H9 (cell line): Measurements from ENCODE around the gene SMAP1. TPM values are rescaled to one million over a fixed set of nuclear protein-coding genes. Genes with fewer than 3 reads are reported as not detected.

Experiments used
- DNase-seq: peaks from one replicate; pipeline ENCODE4 v3.0.0-alpha.2; 2017
- H2AFZ ChIP-seq: one replicate; pipeline ENCODE4 v1.6.1; 2013; ENCODE audit warnings: mild to moderate bottlenecking, low read length, control low read depth, moderate library complexity
- H2AK5ac ChIP-seq: 2 replicates; pipeline ENCODE4 v1.6.1; 2013; ENCODE audit warnings: low read length, control low read depth, mixed read lengths; ENCODE audit not compliant: insufficient read length
- H2BK120ac ChIP-seq: one replicate; pipeline ENCODE4 v1.6.1; 2013; ENCODE audit warnings: low read depth, mild to moderate bottlenecking, low read length, control low read depth, inconsistent platforms; ENCODE audit not compliant: poor library complexity, severe bottlenecking
- H2BK12ac ChIP-seq: 2 replicates; pipeline ENCODE4 v1.6.1; 2013; ENCODE audit warnings: low read length, control low read depth, mixed read lengths, low read depth; ENCODE audit not compliant: insufficient read length
- H2BK15ac ChIP-seq: 2 replicates; pipeline ENCODE4 v1.6.1; 2013; ENCODE audit warnings: low read depth, low read length, control low read depth
- H2BK20ac ChIP-seq: one replicate; pipeline ENCODE4 v1.6.1; 2013; ENCODE audit warnings: low read depth, mild to moderate bottlenecking, low read length, control low read depth, inconsistent platforms; ENCODE audit not compliant: poor library complexity, severe bottlenecking
- H2BK5ac ChIP-seq: 2 replicates; pipeline ENCODE4 v1.6.1; 2013; ENCODE audit warnings: low read length, control low read depth, mixed read lengths; ENCODE audit not compliant: insufficient read length
- H3K14ac ChIP-seq: 2 replicates; pipeline ENCODE4 v1.6.1; 2013; ENCODE audit warnings: low read length, control low read depth; ENCODE audit not compliant: insufficient read depth
- H3K18ac ChIP-seq: 2 replicates; pipeline ENCODE4 v1.6.1; 2013; ENCODE audit warnings: low read depth, mild to moderate bottlenecking, mixed read lengths, low read length, control low read depth; ENCODE audit not compliant: insufficient read length
- H3K23ac ChIP-seq: 2 replicates; pipeline ENCODE4 v1.6.1; 2013; ENCODE audit warnings: low read length, control low read depth, mixed read lengths, low read depth; ENCODE audit not compliant: insufficient read length
- H3K23me2 ChIP-seq: 2 replicates; pipeline ENCODE4 v1.6.1; 2013; ENCODE audit warnings: low read depth, mild to moderate bottlenecking, mixed read lengths, low read length, control low read depth; ENCODE audit not compliant: insufficient read length, poor library complexity, severe bottlenecking
- H3K27ac ChIP-seq: 2 replicates; pipeline ENCODE4 v1.5.1; 2013; ENCODE audit warnings: low read length, control low read depth, mixed read lengths, low read depth; ENCODE audit not compliant: insufficient read length
- H3K27me3 ChIP-seq: 2 replicates; pipeline ENCODE4 v1.6.1; 2013; ENCODE audit warnings: low read length, control low read depth, inconsistent platforms; ENCODE audit not compliant: insufficient read depth
- H3K4ac ChIP-seq: 2 replicates; pipeline ENCODE4 v1.6.1; 2013; ENCODE audit warnings: low read depth, mild to moderate bottlenecking, control low read depth, inconsistent platforms, low read length, moderate library complexity
- H3K4me1 ChIP-seq: 2 replicates; pipeline ENCODE4 v1.6.1; 2013; ENCODE audit warnings: low read length, control low read depth, inconsistent platforms; ENCODE audit not compliant: insufficient read depth
- H3K4me2 ChIP-seq: 2 replicates; pipeline ENCODE4 v1.6.1; 2013; ENCODE audit warnings: low read length, control low read depth, mixed read lengths; ENCODE audit not compliant: insufficient read length, insufficient read depth
- H3K56ac ChIP-seq: 2 replicates; pipeline ENCODE4 v1.6.1; 2013; ENCODE audit warnings: low read depth, mild to moderate bottlenecking, mixed read lengths, low read length, control low read depth; ENCODE audit not compliant: insufficient read length
- H3K79me1 ChIP-seq: 2 replicates; pipeline ENCODE4 v1.6.1; 2013; ENCODE audit warnings: low read depth, mild to moderate bottlenecking, moderate library complexity, low read length, control low read depth, inconsistent platforms; ENCODE audit not compliant: insufficient read depth, poor library complexity, severe bottlenecking
- H3K79me2 ChIP-seq: 2 replicates; pipeline ENCODE4 v1.6.1; 2013; ENCODE audit warnings: low read length, control low read depth, inconsistent platforms; ENCODE audit not compliant: insufficient read depth
- H3K9ac ChIP-seq: 2 replicates; pipeline ENCODE4 v1.6.1; 2013; ENCODE audit warnings: low read length, control low read depth, mixed read lengths; ENCODE audit not compliant: insufficient read length; ENCODE audit errors: extremely low read depth
- H3K9me3 ChIP-seq: one replicate; pipeline ENCODE4 v1.6.1; 2013; ENCODE audit warnings: low read depth, low read length, inconsistent platforms; ENCODE audit not compliant: control insufficient read depth
- H3T11ph ChIP-seq: one replicate; pipeline ENCODE4 v1.6.1; 2013; ENCODE audit warnings: mild to moderate bottlenecking, low read length, control low read depth, inconsistent platforms
- H4K20me1 ChIP-seq: one replicate; pipeline ENCODE4 v1.6.1; 2013; ENCODE audit not compliant: control insufficient read depth, insufficient read length, insufficient read depth
- H4K5ac ChIP-seq: 2 replicates; pipeline ENCODE4 v1.6.1; 2013; ENCODE audit warnings: low read depth, mild to moderate bottlenecking, mixed read lengths, low read length, control low read depth; ENCODE audit not compliant: insufficient read length
- H4K8ac ChIP-seq: replicated peaks from 2 replicates; pipeline ENCODE4 v1.6.1; 2013; ENCODE audit warnings: low read length, control low read depth, mixed read lengths, low read depth; ENCODE audit not compliant: insufficient read length
- H4K91ac ChIP-seq: 2 replicates; pipeline ENCODE4 v1.6.1; 2013; ENCODE audit warnings: low read depth, mild to moderate bottlenecking, moderate library complexity, mixed read lengths, low read length, control low read depth; ENCODE audit not compliant: insufficient read length
- H3K27ac Mint-ChIP-seq, 3 experiments: 2 replicates in 2 of 3; 3 replicates in 1 of 3; pipeline ENCODE4 v1.8.0; 2020 to 2021; ENCODE audit warnings: mixed read lengths in 3 of 3, mild to moderate bottlenecking in 1 of 3, moderate library complexity in 1 of 3
- H3K27me3 Mint-ChIP-seq: 2 replicates; pipeline ENCODE4 v1.8.0; 2021; ENCODE audit warnings: low read depth, mild to moderate bottlenecking, moderate library complexity, mixed read lengths
- H3K36me3 Mint-ChIP-seq, 3 experiments: 2 replicates in 2 of 3; 3 replicates in 1 of 3; pipeline ENCODE4 v1.8.0; 2020 to 2021; ENCODE audit warnings: low read depth in 3 of 3, mixed read lengths in 3 of 3; ENCODE audit not compliant: insufficient read depth in 1 of 3
- H3K4me1 Mint-ChIP-seq, 2 experiments: 2 replicates each; pipeline ENCODE4 v1.8.0; 2020; ENCODE audit warnings: mixed read lengths in 2 of 2
- H3K4me3 Mint-ChIP-seq, 2 experiments: 2 replicates in 1 of 2; 3 replicates in 1 of 2; pipeline ENCODE4 v1.8.0; 2020 to 2021; ENCODE audit warnings: mild to moderate bottlenecking in 2 of 2, mixed read lengths in 2 of 2, moderate library complexity in 1 of 2
- H3K9me3 Mint-ChIP-seq, 2 experiments: 2 replicates in 1 of 2; 3 replicates in 1 of 2; pipeline ENCODE4 v1.8.0; 2020; ENCODE audit warnings: mild to moderate bottlenecking in 2 of 2, mixed read lengths in 2 of 2, moderate library complexity in 1 of 2
- WGBS: extraction: QIAGEN DNeasy Blood & Tissue Kit; methylation state at CpG from one replicate; pipeline ENCODE4 v1.1.7; 2013; ENCODE audit warnings: missing lambda C conversion rate, low lambda C conversion rate, mixed read lengths; ENCODE audit not compliant: insufficient read length; ENCODE audit errors: extremely low coverage; 5-methylcytosine and 5-hydroxymethylcytosine counted together
- total RNA-seq: library from RNA; stranded (reverse); gene quantifications from 2 replicates; pipeline ENCODE4 v1.2.1, GENCODE V29; 2021
- TF ChIP-seq, protein P1 (sequence below): fragments of 200-600 bp; sonication (generic); conservative IDR thresholded peaks from 3 replicates; pipeline ENCODE4 v1.8.0; 2021; ENCODE audit warnings: antibody characterized with exemption, mild to moderate bottlenecking

SMAP1 gene
- total RNA-seq, 1 experiment from 2014 or later: 29.3 TPM

DNA sequence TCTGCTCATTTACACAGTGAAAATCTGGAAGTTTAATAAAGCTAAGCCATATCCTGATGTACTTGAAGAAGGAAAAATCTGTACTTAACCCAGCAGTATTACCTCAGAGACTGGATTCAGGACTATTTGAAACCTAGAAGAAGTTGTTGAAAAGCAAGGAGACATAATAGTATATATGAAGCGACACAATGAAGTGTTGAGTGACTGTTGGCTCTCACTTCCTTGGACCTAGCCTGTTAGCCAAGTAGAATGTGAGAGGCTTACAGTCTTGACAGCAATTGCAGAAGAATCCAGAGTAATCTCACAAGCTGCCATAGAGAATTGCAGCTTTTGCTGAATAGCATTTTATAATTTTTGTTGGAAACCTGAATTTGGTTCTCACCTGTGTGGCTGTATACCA lies 26.7 kb downstream of the SMAP1 start:
- H3K27ac Mint-ChIP-seq: no peak overlapping the region
- H3K23ac ChIP-seq: no peak overlapping the region
- no peaks in the 10 kb centered on the region for H3K27me3 ChIP-seq
- TF ChIP-seq, protein P1, sequence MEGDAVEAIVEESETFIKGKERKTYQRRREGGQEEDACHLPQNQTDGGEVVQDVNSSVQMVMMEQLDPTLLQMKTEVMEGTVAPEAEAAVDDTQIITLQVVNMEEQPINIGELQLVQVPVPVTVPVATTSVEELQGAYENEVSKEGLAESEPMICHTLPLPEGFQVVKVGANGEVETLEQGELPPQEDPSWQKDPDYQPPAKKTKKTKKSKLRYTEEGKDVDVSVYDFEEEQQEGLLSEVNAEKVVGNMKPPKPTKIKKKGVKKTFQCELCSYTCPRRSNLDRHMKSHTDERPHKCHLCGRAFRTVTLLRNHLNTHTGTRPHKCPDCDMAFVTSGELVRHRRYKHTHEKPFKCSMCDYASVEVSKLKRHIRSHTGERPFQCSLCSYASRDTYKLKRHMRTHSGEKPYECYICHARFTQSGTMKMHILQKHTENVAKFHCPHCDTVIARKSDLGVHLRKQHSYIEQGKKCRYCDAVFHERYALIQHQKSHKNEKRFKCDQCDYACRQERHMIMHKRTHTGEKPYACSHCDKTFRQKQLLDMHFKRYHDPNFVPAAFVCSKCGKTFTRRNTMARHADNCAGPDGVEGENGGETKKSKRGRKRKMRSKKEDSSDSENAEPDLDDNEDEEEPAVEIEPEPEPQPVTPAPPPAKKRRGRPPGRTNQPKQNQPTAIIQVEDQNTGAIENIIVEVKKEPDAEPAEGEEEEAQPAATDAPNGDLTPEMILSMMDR: no peak
- no peak overlapping the region for H2BK120ac ChIP-seq
- no peaks in the 10 kb centered on the region for H3K4me1 Mint-ChIP-seq
- no peaks in the 10 kb centered on the region for H3K9me3 ChIP-seq
- H2BK20ac ChIP-seq: no peak overlapping the region
- H3K56ac ChIP-seq: no peak overlapping the region
- H2BK5ac ChIP-seq: no peak overlapping the region
- H3K79me2 ChIP-seq: no peaks in the 10 kb centered on the region; the same call in 1 of the 2 replicates
- no peaks in the 10 kb centered on the region for H3K27me3 Mint-ChIP-seq
- H3K14ac ChIP-seq: no peak overlapping the region
- H3K4me3 Mint-ChIP-seq: no peak overlapping the region
- H2AFZ ChIP-seq: no peak overlapping the region
- H4K5ac ChIP-seq: no peak overlapping the region
- H4K8ac ChIP-seq: no peak overlapping the region
- no peak overlapping the region for H3K27ac ChIP-seq
- no peak overlapping the region for H2BK15ac ChIP-seq
- no peak overlapping the region for H2BK12ac ChIP-seq
- no peak for DNase-seq
- no peak overlapping the region for H3K9ac ChIP-seq
- H3K23me2 ChIP-seq: no peaks in the 10 kb centered on the region
- H3K4me2 ChIP-seq: no peak overlapping the region
- H4K91ac ChIP-seq: no peak overlapping the region
- H3K79me1 ChIP-seq: no peaks in the 10 kb centered on the region
- no peak overlapping the region for H2AK5ac ChIP-seq
- H3K18ac ChIP-seq: no peak overlapping the region
- peaks cover 10 to 20% of the 10 kb centered on the region in 2 experiments; a peak in 4 of 5 replicates for H3K9me3 Mint-ChIP-seq
- H3T11ph ChIP-seq: no peak overlapping the region
- H4K20me1 ChIP-seq: no peaks in the 10 kb centered on the region
- peaks cover 2 to 14% (median 12%) of the 10 kb centered on the region in 3 experiments; a peak in 5 of 7 replicates for H3K36me3 Mint-ChIP-seq
- no CpG with 5 or more reads among the region's 1 CpG for WGBS
- no peaks in the 10 kb centered on the region for H3K4me1 ChIP-seq
- H3K4ac ChIP-seq: no peak overlapping the region
